Tibial artery (tissue), 4 donors: ENCODE data around the gene SMU1.
"Not testable (repeated sequence)": the region's sequence is repeated elsewhere in the genome, so short reads cannot be mapped to it uniquely, and the experiment has no call there.

Source experiments
- DNase-seq, 2 donors: peaks; one replicate each; pipeline ENCODE4 v3.0.0-alpha.2; 2019
- H3K27ac ChIP-seq, 2 donors: fragments of 200-600 bp; sonication (generic) in 1 of 2; 1 replicate in 1 of 2; 2 replicates in 1 of 2; pipeline ENCODE4 v1.5.1; 2018 to 2019; ENCODE audit warnings: mild to moderate bottlenecking in 1 of 2
- H3K27me3 ChIP-seq, 2 donors: fragments of 200-600 bp; sonication (generic) in 1 of 2; one replicate each; pipeline versions ENCODE4 v1.5.1 to v1.6.0; 2016 to 2019
- H3K36me3 ChIP-seq, 3 donors: fragments of 200-600 bp; sonication (generic) in 2 of 3; one replicate each; pipeline ENCODE4 v1.5.1; 2016 to 2019; ENCODE audit warnings: mild to moderate bottlenecking in 2 of 3
- H3K4me1 ChIP-seq, 4 donors: fragments of 200-600 bp; sonication (generic) in 2 of 4; 1 replicate in 3 of 4; 2 replicates in 1 of 4; pipeline ENCODE4 v1.5.1; 2016 to 2019
- H3K4me3 ChIP-seq, 2 donors: fragments of 200-600 bp; sonication (generic) in 1 of 2; 1 replicate in 1 of 2; 2 replicates in 1 of 2; pipeline ENCODE4 v1.5.1; 2018 to 2019; ENCODE audit warnings: mild to moderate bottlenecking in 2 of 2
- H3K9me3 ChIP-seq, 3 donors: fragments of 200-600 bp; sonication (generic) in 1 of 3; one replicate each; pipeline ENCODE4 v1.5.1; 2016 to 2019
- CTCF ChIP-seq, 2 experiments: fragments of 200-600 bp in 1 of 2; fragments of 450-650 bp in 1 of 2; IDR thresholded peaks; one replicate each; pipeline ENCODE4 v1.5.1; 2017 to 2019; ENCODE audit warnings: antibody characterized with exemption in 2 of 2, mild to moderate bottlenecking in 1 of 2, moderate library complexity in 1 of 2
- intact Hi-C: fragments of 100-400 bp; cut with DNase I; formaldehyde crosslinking; loops from one replicate; pipeline ENCODE4 v1.15.0; 2023; ENCODE audit warnings: low total_unique reads

The SMU1 gene

GRCh38 chr9:33101104-33101951 is 24.9 kb upstream of the SMU1 start:
- no peaks in the 10 kb centered on the region for H3K36me3 ChIP-seq
- H3K9me3 ChIP-seq, result no peaks in the 10 kb centered on the region
- H3K27me3 ChIP-seq, result no peaks in the 10 kb centered on the region
- H3K27ac ChIP-seq, result peak overlapping the region; percentile 21 to 43
- H3K4me1 ChIP-seq, result peaks cover 0 to 38% (median 25%) of the 10 kb centered on the region in 4 donors
- no peak overlapping the region for H3K4me3 ChIP-seq
- intact Hi-C loops, result no loop called here
- TF ChIP-seq CTCF (IDR thresholded peaks at IDR 0.05), result no peak
- no peak for DNase-seq

- H3K9me3 ChIP-seq, result no peaks in the 10 kb centered on the region
- no peaks in the 10 kb centered on the region for H3K36me3 ChIP-seq
- H3K4me1 ChIP-seq, result peaks cover 0 to 35% (median 24%) of the 10 kb centered on the region in 4 donors
- intact Hi-C loops, result no loop called here
- H3K27ac ChIP-seq, result no peak overlapping the region
- no peak overlapping the region for H3K4me3 ChIP-seq
- no peak for DNase-seq
- no peak for TF ChIP-seq CTCF (IDR thresholded peaks at IDR 0.05)
- no peaks in the 10 kb centered on the region for H3K27me3 ChIP-seq
These were observed 23.3 kb upstream of the SMU1 start for GRCh38 chr9:33099754-33100153.

- intact Hi-C loops, result no loop called here
- H3K4me3 ChIP-seq, result no peak overlapping the region
- TF ChIP-seq CTCF (IDR thresholded peaks at IDR 0.05), result no peak
These were observed 20.7 kb upstream of the SMU1 start for GRCh38 chr9:33097192-33097591.

GRCh38 chr9:33092634-33093033 is 16.2 kb upstream of the SMU1 start:
- intact Hi-C loops, result no loop called here
- no peaks in the 10 kb centered on the region for H3K27me3 ChIP-seq
- no peak overlapping the region for H3K27ac ChIP-seq
- TF ChIP-seq CTCF (IDR thresholded peaks at IDR 0.05), result no peak
- H3K4me1 ChIP-seq, result no peaks in the 10 kb centered on the region
- H3K36me3 ChIP-seq, result no peaks in the 10 kb centered on the region
- H3K9me3 ChIP-seq, result no peaks in the 10 kb centered on the region
- no peak for DNase-seq
- no peak overlapping the region for H3K4me3 ChIP-seq

More at GRCh38 chr9:33097192-33097591, 20.7 kb upstream of the SMU1 start:
- Histone ChIP-seq H3K36me3 (no peaks in the 10 kb centered on the region), H3K9me3 (no peaks in the 10 kb centered on the region), H3K4me1 (peaks cover 0 to 14% (median 11%) of the 10 kb centered on the region in 4 donors), H3K27me3 (no peaks in the 10 kb centered on the region), H3K27ac (no peak overlapping the region)
- no peak for DNase-seq

GRCh38 chr9:33085672-33086071 is 9.2 kb upstream of the SMU1 start:
- H3K27ac ChIP-seq, H3K27me3 ChIP-seq, H3K4me3 ChIP-seq, H3K36me3 ChIP-seq, intact Hi-C loops, H3K9me3 ChIP-seq, DNase-seq: not testable (repeated sequence)
- peaks cover 0 to 29% (median 24%) of the 10 kb centered on the region in 4 donors for H3K4me1 ChIP-seq

GRCh38 chr9:33082538-33083326 is 6.3 kb upstream of the SMU1 start:
- Histone ChIP-seq H3K4me3 (no peak overlapping the region), H3K27ac (peak overlapping the region; percentile 6 to 37), H3K4me1 (peaks cover 0 to 31% (median 24%) of the 10 kb centered on the region in 4 donors), H3K36me3 (no peaks in the 10 kb centered on the region), H3K9me3 (no peaks in the 10 kb centered on the region), H3K27me3 (no peaks in the 10 kb centered on the region)
- DNase-seq, result peak; percentile 41 to 76
- intact Hi-C loops, result loop anchor here (2.0 to 5.0 kb wide), 2 partner anchors 85 to 144 kb away; partner anchors contain the start of gene B4GALT1
- no peak for TF ChIP-seq CTCF (IDR thresholded peaks at IDR 0.05)
